ENCODE data around the gene XYLB. TPM values are rescaled to one million over a fixed set of nuclear protein-coding genes. Genes with fewer than 3 reads are reported as not detected.

XYLB gene
- polyA plus RNA-seq, 1 of the 3 experiments (the other 2 are of a cell fraction): 2.7 TPM

DNA sequence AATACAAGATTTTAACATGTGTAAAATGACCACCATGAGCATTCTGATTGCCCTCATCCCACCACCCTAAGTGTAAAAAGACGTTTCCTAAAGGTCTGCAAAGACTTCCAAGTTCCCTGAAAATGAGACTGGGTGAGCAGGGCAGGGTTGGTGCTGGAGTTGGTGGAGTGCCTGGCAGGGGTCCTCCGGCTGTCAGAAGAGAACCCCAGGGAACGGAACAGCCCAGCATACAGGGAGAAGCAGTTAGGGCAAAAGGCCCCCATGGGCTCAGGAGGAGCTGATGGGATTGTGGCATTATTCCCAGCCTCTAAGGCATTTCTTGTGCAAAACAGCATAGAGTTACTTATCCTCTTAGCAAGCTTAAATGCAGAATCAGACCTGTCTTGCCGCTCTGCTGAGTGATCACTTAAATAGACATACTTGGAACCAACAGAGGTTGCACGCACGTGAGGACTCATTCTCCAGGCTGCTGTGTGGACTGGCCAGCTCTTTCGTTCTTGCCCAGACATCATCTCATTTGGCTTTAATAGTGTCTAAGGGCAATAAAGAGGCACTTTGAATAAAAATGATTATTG lies 36.0 kb downstream of the XYLB start:
- Histone ChIP-seq H3K4me2 (no peak overlapping the region), H3K27ac (ENCODE audit: low read depth in 2 of 2, low read length in 1 of 2) (no peak overlapping the region), H3K79me2 (ENCODE audit: insufficient read depth) (no peaks in the 10 kb centered on the region), H3K36me3 (replicated peaks in 1 of 2; ENCODE audit: control insufficient read depth in 1 of 2, insufficient read depth in 2 of 2, low read length in 1 of 2) (peaks cover 5 to 12% of the 10 kb centered on the region in 2 experiments), H3K9ac (no peak overlapping the region), H3K9me3 (peaks cover 6% of the 10 kb centered on the region; the same call in 1 of the 2 replicates), H3K4me1 (ENCODE audit: control insufficient read depth in 1 of 2, insufficient read depth in 2 of 2, low read depth in 1 of 2, low read length in 1 of 2) (no peaks in the 10 kb centered on the region), H2AFZ (ENCODE audit: low read depth) (no peak overlapping the region), H3K27me3 (ENCODE audit: insufficient read depth) (no peaks in the 10 kb centered on the region), H3K9me2 (no peaks in the 10 kb centered on the region), H4K20me1 (ENCODE audit: insufficient read depth) (no peaks in the 10 kb centered on the region), H3K4me3 (ENCODE audit: low read depth in 2 of 2, low read length in 1 of 2) (no peak overlapping the region), H3F3A (replicated peaks; ENCODE audit: insufficient read depth) (no peaks in the 10 kb centered on the region)
- ChIA-PET POLR2A (no interaction called here), CTCF (no interaction called here)
- TF ChIP-seq, protein P1, sequence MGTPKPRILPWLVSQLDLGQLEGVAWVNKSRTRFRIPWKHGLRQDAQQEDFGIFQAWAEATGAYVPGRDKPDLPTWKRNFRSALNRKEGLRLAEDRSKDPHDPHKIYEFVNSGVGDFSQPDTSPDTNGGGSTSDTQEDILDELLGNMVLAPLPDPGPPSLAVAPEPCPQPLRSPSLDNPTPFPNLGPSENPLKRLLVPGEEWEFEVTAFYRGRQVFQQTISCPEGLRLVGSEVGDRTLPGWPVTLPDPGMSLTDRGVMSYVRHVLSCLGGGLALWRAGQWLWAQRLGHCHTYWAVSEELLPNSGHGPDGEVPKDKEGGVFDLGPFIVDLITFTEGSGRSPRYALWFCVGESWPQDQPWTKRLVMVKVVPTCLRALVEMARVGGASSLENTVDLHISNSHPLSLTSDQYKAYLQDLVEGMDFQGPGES (IDR thresholded peaks at IDR 0.05; ENCODE audit: low read depth, low read length): no peak
- TF ChIP-seq, protein P2, sequence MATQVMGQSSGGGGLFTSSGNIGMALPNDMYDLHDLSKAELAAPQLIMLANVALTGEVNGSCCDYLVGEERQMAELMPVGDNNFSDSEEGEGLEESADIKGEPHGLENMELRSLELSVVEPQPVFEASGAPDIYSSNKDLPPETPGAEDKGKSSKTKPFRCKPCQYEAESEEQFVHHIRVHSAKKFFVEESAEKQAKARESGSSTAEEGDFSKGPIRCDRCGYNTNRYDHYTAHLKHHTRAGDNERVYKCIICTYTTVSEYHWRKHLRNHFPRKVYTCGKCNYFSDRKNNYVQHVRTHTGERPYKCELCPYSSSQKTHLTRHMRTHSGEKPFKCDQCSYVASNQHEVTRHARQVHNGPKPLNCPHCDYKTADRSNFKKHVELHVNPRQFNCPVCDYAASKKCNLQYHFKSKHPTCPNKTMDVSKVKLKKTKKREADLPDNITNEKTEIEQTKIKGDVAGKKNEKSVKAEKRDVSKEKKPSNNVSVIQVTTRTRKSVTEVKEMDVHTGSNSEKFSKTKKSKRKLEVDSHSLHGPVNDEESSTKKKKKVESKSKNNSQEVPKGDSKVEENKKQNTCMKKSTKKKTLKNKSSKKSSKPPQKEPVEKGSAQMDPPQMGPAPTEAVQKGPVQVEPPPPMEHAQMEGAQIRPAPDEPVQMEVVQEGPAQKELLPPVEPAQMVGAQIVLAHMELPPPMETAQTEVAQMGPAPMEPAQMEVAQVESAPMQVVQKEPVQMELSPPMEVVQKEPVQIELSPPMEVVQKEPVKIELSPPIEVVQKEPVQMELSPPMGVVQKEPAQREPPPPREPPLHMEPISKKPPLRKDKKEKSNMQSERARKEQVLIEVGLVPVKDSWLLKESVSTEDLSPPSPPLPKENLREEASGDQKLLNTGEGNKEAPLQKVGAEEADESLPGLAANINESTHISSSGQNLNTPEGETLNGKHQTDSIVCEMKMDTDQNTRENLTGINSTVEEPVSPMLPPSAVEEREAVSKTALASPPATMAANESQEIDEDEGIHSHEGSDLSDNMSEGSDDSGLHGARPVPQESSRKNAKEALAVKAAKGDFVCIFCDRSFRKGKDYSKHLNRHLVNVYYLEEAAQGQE (IDR thresholded peaks at IDR 0.05; ENCODE audit: low read depth, low read length): no peak
- TF ChIP-seq FOXM1 (IDR thresholded peaks at IDR 0.05; ENCODE audit: low read depth) (no peak), YY1 (IDR thresholded peaks at IDR 0.05; ENCODE audit: low read depth) (no peak), MEF2A (IDR thresholded peaks at IDR 0.05; ENCODE audit: borderline replicate concordance, low read depth) (no peak), FOSL2 (IDR thresholded peaks at IDR 0.05; ENCODE audit: borderline replicate concordance, low read depth) (no peak), RAD21 (IDR thresholded peaks at IDR 0.05; ENCODE audit: low read length) (no peak), CHD2 (IDR thresholded peaks at IDR 0.05; ENCODE audit: low read length, partially characterized antibody) (no peak), GATA2 (CRISPR knock-in tag; IDR thresholded peaks at IDR 0.05) (no peak), TCF12 (IDR thresholded peaks at IDR 0.05) (no peak), POLR2AphosphoS5 (IDR thresholded peaks at IDR 0.05; ENCODE audit: low read depth, low read length) (no peak), RXRA (IDR thresholded peaks at IDR 0.05; ENCODE audit: borderline replicate concordance, low read depth) (no peak), RFX5 (IDR thresholded peaks at IDR 0.05; ENCODE audit: low read length) (no peak), MXI1 (IDR thresholded peaks at IDR 0.05; ENCODE audit: low read depth, low read length) (no peak), RCOR1 (IDR thresholded peaks at IDR 0.05; ENCODE audit: low read length) (no peak), FOXJ3 (CRISPR knock-in tag; IDR thresholded peaks at IDR 0.05) (no peak)
- TF ChIP-seq, protein P3, sequence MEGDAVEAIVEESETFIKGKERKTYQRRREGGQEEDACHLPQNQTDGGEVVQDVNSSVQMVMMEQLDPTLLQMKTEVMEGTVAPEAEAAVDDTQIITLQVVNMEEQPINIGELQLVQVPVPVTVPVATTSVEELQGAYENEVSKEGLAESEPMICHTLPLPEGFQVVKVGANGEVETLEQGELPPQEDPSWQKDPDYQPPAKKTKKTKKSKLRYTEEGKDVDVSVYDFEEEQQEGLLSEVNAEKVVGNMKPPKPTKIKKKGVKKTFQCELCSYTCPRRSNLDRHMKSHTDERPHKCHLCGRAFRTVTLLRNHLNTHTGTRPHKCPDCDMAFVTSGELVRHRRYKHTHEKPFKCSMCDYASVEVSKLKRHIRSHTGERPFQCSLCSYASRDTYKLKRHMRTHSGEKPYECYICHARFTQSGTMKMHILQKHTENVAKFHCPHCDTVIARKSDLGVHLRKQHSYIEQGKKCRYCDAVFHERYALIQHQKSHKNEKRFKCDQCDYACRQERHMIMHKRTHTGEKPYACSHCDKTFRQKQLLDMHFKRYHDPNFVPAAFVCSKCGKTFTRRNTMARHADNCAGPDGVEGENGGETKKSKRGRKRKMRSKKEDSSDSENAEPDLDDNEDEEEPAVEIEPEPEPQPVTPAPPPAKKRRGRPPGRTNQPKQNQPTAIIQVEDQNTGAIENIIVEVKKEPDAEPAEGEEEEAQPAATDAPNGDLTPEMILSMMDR (IDR thresholded peaks at IDR 0.05): no peak
- TF ChIP-seq, protein P4, sequence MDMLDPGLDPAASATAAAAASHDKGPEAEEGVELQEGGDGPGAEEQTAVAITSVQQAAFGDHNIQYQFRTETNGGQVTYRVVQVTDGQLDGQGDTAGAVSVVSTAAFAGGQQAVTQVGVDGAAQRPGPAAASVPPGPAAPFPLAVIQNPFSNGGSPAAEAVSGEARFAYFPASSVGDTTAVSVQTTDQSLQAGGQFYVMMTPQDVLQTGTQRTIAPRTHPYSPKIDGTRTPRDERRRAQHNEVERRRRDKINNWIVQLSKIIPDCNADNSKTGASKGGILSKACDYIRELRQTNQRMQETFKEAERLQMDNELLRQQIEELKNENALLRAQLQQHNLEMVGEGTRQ (IDR thresholded peaks at IDR 0.05; ENCODE audit: borderline replicate concordance, low read depth, low read length): no peak
- TF ChIP-seq, protein P5, sequence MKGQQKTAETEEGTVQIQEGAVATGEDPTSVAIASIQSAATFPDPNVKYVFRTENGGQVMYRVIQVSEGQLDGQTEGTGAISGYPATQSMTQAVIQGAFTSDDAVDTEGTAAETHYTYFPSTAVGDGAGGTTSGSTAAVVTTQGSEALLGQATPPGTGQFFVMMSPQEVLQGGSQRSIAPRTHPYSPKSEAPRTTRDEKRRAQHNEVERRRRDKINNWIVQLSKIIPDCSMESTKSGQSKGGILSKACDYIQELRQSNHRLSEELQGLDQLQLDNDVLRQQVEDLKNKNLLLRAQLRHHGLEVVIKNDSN (IDR thresholded peaks at IDR 0.05; ENCODE audit: borderline replicate concordance, low read depth): no peak
- DNase-seq: no peak
- WGBS (ENCODE audit: low lambda C conversion rate): 82% methylated on average over 7 of the region's 7 CpGs
